ENCODE results near the gene SDE2.

- TF ChIP-seq, protein P1, sequence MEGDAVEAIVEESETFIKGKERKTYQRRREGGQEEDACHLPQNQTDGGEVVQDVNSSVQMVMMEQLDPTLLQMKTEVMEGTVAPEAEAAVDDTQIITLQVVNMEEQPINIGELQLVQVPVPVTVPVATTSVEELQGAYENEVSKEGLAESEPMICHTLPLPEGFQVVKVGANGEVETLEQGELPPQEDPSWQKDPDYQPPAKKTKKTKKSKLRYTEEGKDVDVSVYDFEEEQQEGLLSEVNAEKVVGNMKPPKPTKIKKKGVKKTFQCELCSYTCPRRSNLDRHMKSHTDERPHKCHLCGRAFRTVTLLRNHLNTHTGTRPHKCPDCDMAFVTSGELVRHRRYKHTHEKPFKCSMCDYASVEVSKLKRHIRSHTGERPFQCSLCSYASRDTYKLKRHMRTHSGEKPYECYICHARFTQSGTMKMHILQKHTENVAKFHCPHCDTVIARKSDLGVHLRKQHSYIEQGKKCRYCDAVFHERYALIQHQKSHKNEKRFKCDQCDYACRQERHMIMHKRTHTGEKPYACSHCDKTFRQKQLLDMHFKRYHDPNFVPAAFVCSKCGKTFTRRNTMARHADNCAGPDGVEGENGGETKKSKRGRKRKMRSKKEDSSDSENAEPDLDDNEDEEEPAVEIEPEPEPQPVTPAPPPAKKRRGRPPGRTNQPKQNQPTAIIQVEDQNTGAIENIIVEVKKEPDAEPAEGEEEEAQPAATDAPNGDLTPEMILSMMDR (conservative IDR thresholded peaks at IDR 0.05 in 1 of 2, IDR thresholded peaks at IDR 0.05 in 1 of 2; ENCODE audit: extremely low read depth in 1 of 2, insufficient read depth in 1 of 2, low read depth in 1 of 2, low read length in 2 of 2) = no peak
- no peak for TF ChIP-seq EZH2 (IDR thresholded peaks at IDR 0.05; ENCODE audit: borderline replicate concordance, low read length)
Observed at GRCh38 chr1:226009650-226010044, 10.5 kb upstream of the SDE2 start.

Data from mammary epithelial cell (primary cell).